Measurements from ENCODE around the gene GDPD3.

GDPD3 gene

GRCh38 chr16:30122604-30123160 lies 9.3 kb upstream of the GDPD3 start:
- Histone ChIP-seq H3K4me3 (ENCODE audit: low read depth in 1 of 2, low read length in 1 of 2) (peak overlapping the region; percentile 94 to 97), H3K27ac (peak overlapping the region; percentile 84)

GRCh38 chr16:30121741-30122571 lies 8.6 kb upstream of the GDPD3 start:
- H3K4me3 ChIP-seq (ENCODE audit: low read depth in 1 of 2, low read length in 1 of 2): peak overlapping the region; percentile 94 to 97
- H3K27ac ChIP-seq: peak overlapping the region; percentile 84
- peaks cover 44% of the 10 kb centered on the region for H3K36me3 ChIP-seq
- peaks cover 30 to 34% of the 10 kb centered on the region in 2 experiments for H3K4me1 ChIP-seq (ENCODE audit: control insufficient read depth in 1 of 2, insufficient read depth in 1 of 2, low read depth in 1 of 2, low read length in 1 of 2)
- TF ChIP-seq CTCF (IDR thresholded peaks at IDR 0.05): no peak
- H3K27me3 ChIP-seq: no peaks in the 10 kb centered on the region
- no peaks in the 10 kb centered on the region for H3K9me3 ChIP-seq

More at GRCh38 chr16:30122604-30123160, 9.3 kb upstream of the GDPD3 start:
- Histone ChIP-seq H3K9me3 (no peaks in the 10 kb centered on the region), H3K36me3 (peaks cover 36% of the 10 kb centered on the region), H3K4me1 (ENCODE audit: control insufficient read depth in 1 of 2, insufficient read depth in 1 of 2, low read depth in 1 of 2, low read length in 1 of 2) (peaks cover 30 to 34% of the 10 kb centered on the region in 2 experiments), H3K27me3 (no peaks in the 10 kb centered on the region)
- TF ChIP-seq CTCF (IDR thresholded peaks at IDR 0.05): no peak

GRCh38 chr16:30120340-30121105 lies 7.2 kb upstream of the GDPD3 start:
- peaks cover 58% of the 10 kb centered on the region for H3K36me3 ChIP-seq

GRCh38 chr16:30119428-30119827 lies 6.1 kb upstream of the GDPD3 start:
- no peaks in the 10 kb centered on the region for H3K9me3 ChIP-seq
- H3K4me3 ChIP-seq (ENCODE audit: low read depth in 1 of 2, low read length in 1 of 2): no peak overlapping the region
- no peaks in the 10 kb centered on the region for H3K27me3 ChIP-seq
- peaks cover 69% of the 10 kb centered on the region for H3K36me3 ChIP-seq
- H3K27ac ChIP-seq: no peak overlapping the region
- H3K4me1 ChIP-seq (ENCODE audit: control insufficient read depth in 1 of 2, insufficient read depth in 1 of 2, low read depth in 1 of 2, low read length in 1 of 2): peaks cover 30 to 34% of the 10 kb centered on the region in 2 experiments
- TF ChIP-seq CTCF (IDR thresholded peaks at IDR 0.05): no peak

More at GRCh38 chr16:30120340-30121105, 7.2 kb upstream of the GDPD3 start:
- H3K27me3 ChIP-seq: no peaks in the 10 kb centered on the region
- no peaks in the 10 kb centered on the region for H3K9me3 ChIP-seq
- H3K4me3 ChIP-seq (ENCODE audit: low read depth in 1 of 2, low read length in 1 of 2): no peak overlapping the region
- peaks cover 30 to 34% of the 10 kb centered on the region in 2 experiments for H3K4me1 ChIP-seq (ENCODE audit: control insufficient read depth in 1 of 2, insufficient read depth in 1 of 2, low read depth in 1 of 2, low read length in 1 of 2)
- TF ChIP-seq CTCF (IDR thresholded peaks at IDR 0.05): no peak
- H3K27ac ChIP-seq: peak overlapping the region; percentile 84

GRCh38 chr16:30117768-30118167 lies 4.4 kb upstream of the GDPD3 start:
- H3K27ac ChIP-seq: no peak overlapping the region
- TF ChIP-seq CTCF (IDR thresholded peaks at IDR 0.05): no peak

More at GRCh38 chr16:30117768-30118167, 4.4 kb upstream of the GDPD3 start:
- H3K9me3 ChIP-seq: no peaks in the 10 kb centered on the region
- peaks cover 26 to 28% of the 10 kb centered on the region in 2 experiments for H3K4me1 ChIP-seq (ENCODE audit: control insufficient read depth in 1 of 2, insufficient read depth in 1 of 2, low read depth in 1 of 2, low read length in 1 of 2)
- H3K27me3 ChIP-seq: no peaks in the 10 kb centered on the region
- no peak overlapping the region for H3K4me3 ChIP-seq (ENCODE audit: low read depth in 1 of 2, low read length in 1 of 2)
- H3K36me3 ChIP-seq: peaks cover 85% of the 10 kb centered on the region

Data from neutrophil (primary cell).